Activated CD4-positive, alpha-beta T cell treated with anti-CD3 and anti-CD28 coated beads for 4 hours (primary cell): ENCODE measurements around the gene PLD4.
"Not testable (repeated sequence)": the region's sequence is repeated elsewhere in the genome, so short reads cannot be mapped to it uniquely, and the experiment has no call there.

ENCODE experiments used
- DNase-seq, 2 donors: peaks; one replicate each; pipeline ENCODE4 v3.0.0-alpha.2; 2020

Gene PLD4

GRCh38 chr14:104886690-104887622 is 37.7 kb upstream of the PLD4 start:
- no peak for DNase-seq

- DNase-seq: no peak
These were observed 36.8 kb upstream of the PLD4 start for GRCh38 chr14:104887623-104888488.

- DNase-seq: no peak
These were observed 35.9 kb upstream of the PLD4 start for GRCh38 chr14:104888489-104889374.

GRCh38 chr14:104889375-104889757 is 35.3 kb upstream of the PLD4 start:
- DNase-seq: no peak

GRCh38 chr14:104890292-104890691 is 34.4 kb upstream of the PLD4 start:
- DNase-seq: not testable (repeated sequence)

- DNase-seq: no peak
These were observed 33.5 kb upstream of the PLD4 start for GRCh38 chr14:104891121-104891551.

- DNase-seq: peak in 1 of 2 donors; percentile 1
These were observed 32.8 kb upstream of the PLD4 start for GRCh38 chr14:104891664-104892530.

- no peak for DNase-seq
These were observed 31.9 kb upstream of the PLD4 start for GRCh38 chr14:104892531-104893434.

- no peak for DNase-seq
These were observed 31.1 kb upstream of the PLD4 start for GRCh38 chr14:104893435-104894207.

- DNase-seq: no peak
These were observed 30.1 kb upstream of the PLD4 start for GRCh38 chr14:104894331-104895206.

- no peak for DNase-seq
These were observed 29.4 kb upstream of the PLD4 start for GRCh38 chr14:104895207-104895785.

- DNase-seq: no peak
These were observed 28.7 kb upstream of the PLD4 start for GRCh38 chr14:104895786-104896661.

GRCh38 chr14:104897330-104898194 is 27.1 kb upstream of the PLD4 start:
- DNase-seq: no peak

GRCh38 chr14:104898195-104898558 is 26.5 kb upstream of the PLD4 start:
- DNase-seq: no peak

GRCh38 chr14:104898870-104899510 is 25.7 kb upstream of the PLD4 start:
- DNase-seq: no peak

GRCh38 chr14:104899781-104900180 is 24.9 kb upstream of the PLD4 start:
- no peak for DNase-seq
